Stimulated activated CD4-positive, alpha-beta T cell treated with anti-CD3 and anti-CD28 coated beads, Interleukin-15, amount 100 ng/mL, for 48 hours (primary cell): ENCODE data around the gene TSC22D1.
"Not testable (repeated sequence)": the region's sequence is repeated elsewhere in the genome, so short reads cannot be mapped to it uniquely, and the experiment has no call there.

Experiments
- DNase-seq, 2 donors: peaks; one replicate each; pipeline ENCODE4 v3.0.0-alpha.2; 2020; ENCODE audit warnings: low read depth in 2 of 2

TSC22D1 gene

GRCh38 chr13:44575741-44576350, at the start of gene TSC22D1:
Gene TSC22D1 (minus strand): TSS chr13:44576330. CDS start chr13:44576074, 256 bp downstream.
- DNase-seq, result peak; percentile 30 to 48

- no peak for DNase-seq
Observed at GRCh38 chr13:44622708-44623107, 46.6 kb upstream of the TSC22D1 start.

GRCh38 chr13:44622261-44622660, 46.1 kb upstream of the TSC22D1 start:
- DNase-seq, result no peak

GRCh38 chr13:44620057-44620456, 43.9 kb upstream of the TSC22D1 start:
- no peak for DNase-seq

- no peak for DNase-seq
Observed at GRCh38 chr13:44619651-44620050, 43.5 kb upstream of the TSC22D1 start.

GRCh38 chr13:44618326-44618725, 42.2 kb upstream of the TSC22D1 start:
- no peak for DNase-seq

GRCh38 chr13:44617648-44618047, 41.5 kb upstream of the TSC22D1 start:
- no peak for DNase-seq

GRCh38 chr13:44609137-44609536, 33.0 kb upstream of the TSC22D1 start:
- DNase-seq, result no peak

- no peak for DNase-seq
Observed at GRCh38 chr13:44605721-44606120, 29.6 kb upstream of the TSC22D1 start.

- DNase-seq, result no peak
Observed at GRCh38 chr13:44605275-44605674, 29.1 kb upstream of the TSC22D1 start.

GRCh38 chr13:44601586-44601985, 25.5 kb upstream of the TSC22D1 start:
- no peak for DNase-seq

GRCh38 chr13:44593861-44594592, 17.9 kb upstream of the TSC22D1 start:
- not testable (repeated sequence) for DNase-seq

- DNase-seq, result no peak
Observed at GRCh38 chr13:44592216-44592847, 16.2 kb upstream of the TSC22D1 start.

GRCh38 chr13:44591316-44591715, 15.2 kb upstream of the TSC22D1 start:
- no peak for DNase-seq

- no peak for DNase-seq
Observed at GRCh38 chr13:44583137-44583536, 7.0 kb upstream of the TSC22D1 start.

GRCh38 chr13:44578067-44578400, 1.9 kb upstream of the TSC22D1 start:
- DNase-seq, result no peak

- DNase-seq, result peak; percentile 88 to 94
Observed at GRCh38 chr13:44577236-44578066, 1.3 kb upstream of the TSC22D1 start.

- DNase-seq, result no peak
Observed at GRCh38 chr13:44576351-44577235, 463 bp upstream of the TSC22D1 start.

- DNase-seq, result no peak
Observed at GRCh38 chr13:44575035-44575434, 1.1 kb downstream of the TSC22D1 start.

GRCh38 chr13:44574466-44574855, 1.7 kb downstream of the TSC22D1 start:
- DNase-seq, result no peak

- no peak for DNase-seq
Observed at GRCh38 chr13:44573790-44574465, 2.2 kb downstream of the TSC22D1 start.
